ENCODE results near the gene LRRC45. TPM values are rescaled to one million over a fixed set of nuclear protein-coding genes. Genes with fewer than 3 reads are reported as not detected.

Gene LRRC45
- total and polyA plus RNA-seq, 2 of the 4 experiments (the other 2 are of a cell fraction), result 7.2 to 10.2 TPM

DNA sequence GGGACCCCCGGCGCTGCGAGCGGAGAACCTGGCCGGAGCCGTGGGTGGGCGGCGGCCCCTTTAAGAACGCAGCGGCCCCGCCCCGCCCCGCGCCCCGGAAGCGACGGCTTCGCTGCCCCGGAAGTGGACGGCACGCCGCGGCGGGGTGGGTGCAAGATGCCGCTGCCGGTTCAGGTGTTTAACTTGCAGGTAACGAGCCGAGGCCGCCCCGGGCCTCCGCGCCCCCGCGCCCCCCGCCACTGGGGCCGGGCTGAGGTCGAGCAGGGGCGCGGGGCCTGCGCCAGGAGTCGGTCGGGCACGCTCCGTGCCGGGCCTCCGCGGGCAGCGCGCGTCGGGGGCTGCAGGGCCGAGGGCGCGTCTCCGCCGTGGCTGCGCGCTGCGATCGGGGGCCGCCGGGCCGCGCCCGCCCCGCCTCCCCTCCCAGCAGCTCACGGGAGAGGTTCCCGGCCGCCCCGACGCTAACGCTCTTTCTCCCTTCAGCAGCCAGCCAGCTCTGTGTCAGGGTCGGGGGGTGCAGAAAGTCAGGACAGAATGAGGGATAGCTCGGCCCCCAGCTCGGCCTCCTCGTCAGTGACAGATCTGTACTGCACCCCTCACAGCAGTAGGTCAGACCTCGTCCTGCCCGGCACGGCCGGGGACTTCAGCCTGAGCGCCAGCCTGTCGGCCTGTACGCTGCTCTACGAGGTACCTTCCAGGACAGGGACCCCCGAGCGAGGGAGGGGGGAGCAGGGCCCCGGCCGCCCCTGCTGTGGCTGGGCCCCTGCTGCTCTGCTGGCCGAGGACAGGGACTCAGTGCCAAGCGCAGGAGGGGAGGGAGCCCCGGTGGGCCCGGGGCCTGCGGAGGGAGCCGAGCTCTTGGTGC is 28.9 kb downstream of the LRRC45 start, which contains the start of the genes GPS1 and RFNG:
TSS of gene GPS1 (plus strand) at position 123 of the 862 bp plus-strand sequence. CDS start at position 157, 34 bp downstream.
TSS of gene RFNG (minus strand) at position 36 of the 862 bp plus-strand sequence. CDS start 45 bp downstream, outside the sequence.
- peaks cover 7% of the 10 kb centered on the region for H4K20me1 ChIP-seq (ENCODE audit: insufficient read depth, low read length)
- peaks cover 18% of the 10 kb centered on the region for H3K4me1 ChIP-seq (ENCODE audit: control insufficient read depth, insufficient read depth, low read length)
- no peaks in the 10 kb centered on the region for H3K9me3 ChIP-seq (ENCODE audit: control insufficient read depth, insufficient read depth, low read length)
- peak within 1 kb of the TSS; percentile 99 for H3K4me3 ChIP-seq (ENCODE audit: insufficient read depth, low read depth, low read length)
- peaks cover 59% of the 10 kb centered on the region for H3K36me3 ChIP-seq (ENCODE audit: control insufficient read depth, insufficient read depth, low read length)
- peak within 1 kb of the TSS; percentile 91 for H2AFZ ChIP-seq (replicated peaks; ENCODE audit: low read length, poor library complexity)
- no peak within 1 kb of the TSS for H2BK15ac ChIP-seq (ENCODE audit: low read depth, low read length)
- H4K91ac ChIP-seq (ENCODE audit: insufficient read depth, low read depth, low read length), result peak within 1 kb of the TSS; percentile 23
- POLR2A ChIA-PET (ENCODE audit: unreplicated experiment), result no interaction called here
- ATAC-seq (ENCODE audit: low read depth) (peak; percentile 86), DNase-seq (peak; percentile 16)
- H3K27ac ChIP-seq (ENCODE audit: insufficient read depth, low read length), result peak within 1 kb of the TSS; percentile 72
- peak; percentile 85; the same call in 1 of the 2 replicates for TF ChIP-seq MAZ (IDR thresholded peaks at IDR 0.05; ENCODE audit: borderline replicate concordance, low read depth, low read length)
- no peak for TF ChIP-seq RFX5 (IDR thresholded peaks at IDR 0.05; ENCODE audit: low read depth, low read length)
- peak; percentile 76 for TF ChIP-seq MXI1 (IDR thresholded peaks at IDR 0.05; ENCODE audit: borderline replicate concordance, low read depth, low read length)
- H3K14ac ChIP-seq (replicated peaks; ENCODE audit: low read depth, low read length), result peak within 1 kb of the TSS; percentile 71
- H2AK9ac ChIP-seq (replicated peaks; ENCODE audit: low read depth, low read length, poor library complexity), result peak within 1 kb of the TSS; percentile 100
- H2BK20ac ChIP-seq (ENCODE audit: low read depth, low read length), result no peak within 1 kb of the TSS
- H2AK5ac ChIP-seq (ENCODE audit: low read depth, low read length), result peak within 1 kb of the TSS; percentile 96
- peak within 1 kb of the TSS; percentile 81 for H4K5ac ChIP-seq (ENCODE audit: low read depth, low read length)
- peaks cover 7% of the 10 kb centered on the region for H3K9me1 ChIP-seq (ENCODE audit: insufficient read depth, low read length)
- H3K9ac ChIP-seq (ENCODE audit: low read depth, low read length), result peak within 1 kb of the TSS; percentile 94
- intact Hi-C loops (cut with micrococcal nuclease) (no loop called here), in situ Hi-C loops (cut with MboI; ENCODE audit: low sequenced_read_pairs) (no loop called here), dilution Hi-C loops (cut with HindIII; ENCODE audit: low sequenced_read_pairs, unreplicated experiment) (no loop called here)
- 1% methylated on average over 60 of the region's 94 CpGs; no CpG with 5 or more reads in 1 of the 2 experiments for WGBS, 2 experiments (ENCODE audit: extremely low coverage in 2 of 2, insufficient read length in 1 of 2)
- H3K4me2 ChIP-seq (ENCODE audit: low read depth, low read length), result peak within 1 kb of the TSS; percentile 93
- H3K27me3 ChIP-seq (ENCODE audit: control insufficient read depth, insufficient read depth, low read length), result no peaks in the 10 kb centered on the region
- no peak within 1 kb of the TSS; the same call in 1 of the 2 replicates for H3K56ac ChIP-seq (ENCODE audit: extremely low read depth, insufficient read depth, low read length)
- H3K23ac ChIP-seq (ENCODE audit: low read depth, low read length), result peak within 1 kb of the TSS; percentile 64
- H3K4ac ChIP-seq (ENCODE audit: low read depth, low read length), result peak within 1 kb of the TSS; percentile 87
- peaks cover 16 to 45% of the 10 kb centered on the region in 2 experiments for H3K79me1 ChIP-seq (ENCODE audit: low read depth in 1 of 2, low read length in 2 of 2)
- H2BK120ac ChIP-seq (ENCODE audit: low read depth, low read length), result no peak within 1 kb of the TSS; the same call in none of the 2 replicates
- no peak within 1 kb of the TSS; the same call in 1 of the 2 replicates for H3K18ac ChIP-seq (ENCODE audit: low read depth, low read length)
- CTCF ChIA-PET, result no interaction called here
- no TSS peak for BruUV-seq (replicated peaks)
- H4K8ac ChIP-seq (ENCODE audit: low read depth in 2 of 2, low read length in 2 of 2), result peak within 1 kb of the TSS; percentile 84 to 91
- peak within 1 kb of the TSS; percentile 63 for H2BK5ac ChIP-seq (ENCODE audit: low read depth, low read length, poor library complexity, severe bottlenecking)

Measured in IMR-90 (cell line).